ENCODE measurements around the gene GATB.

GATB gene

GRCh38 chr4:151665022-151665784, 95.6 kb downstream of the GATB start:
- DNase-seq (ENCODE audit: low read depth): no peak
- TF ChIP-seq CTCF (conservative IDR thresholded peaks at IDR 0.05; ENCODE audit: control insufficient read depth, insufficient read depth, low read depth, low read length): no peak
- H3K4me3 ChIP-seq (ENCODE audit: control insufficient read depth, low read depth, low read length): no peak overlapping the region

GRCh38 chr4:151664289-151664688, 96.5 kb downstream of the GATB start:
- TF ChIP-seq CTCF (conservative IDR thresholded peaks at IDR 0.05; ENCODE audit: control insufficient read depth, insufficient read depth, low read depth, low read length): no peak
- no peak for DNase-seq (ENCODE audit: low read depth)
- no peak overlapping the region for H3K4me3 ChIP-seq (ENCODE audit: control insufficient read depth, low read depth, low read length)

GRCh38 chr4:151663109-151663508, 97.7 kb downstream of the GATB start:
- DNase-seq (ENCODE audit: low read depth): no peak
- no peak for TF ChIP-seq CTCF (conservative IDR thresholded peaks at IDR 0.05; ENCODE audit: control insufficient read depth, insufficient read depth, low read depth, low read length)
- no peak overlapping the region for H3K4me3 ChIP-seq (ENCODE audit: control insufficient read depth, low read depth, low read length)

- TF ChIP-seq CTCF (conservative IDR thresholded peaks at IDR 0.05; ENCODE audit: control insufficient read depth, insufficient read depth, low read depth, low read length): no peak
- no peak overlapping the region for H3K4me3 ChIP-seq (ENCODE audit: control insufficient read depth, low read depth, low read length)
- DNase-seq (ENCODE audit: low read depth): no peak
These were observed 98.9 kb downstream of the GATB start for GRCh38 chr4:151661873-151662272.

GRCh38 chr4:151660676-151661075, 100.1 kb downstream of the GATB start:
- TF ChIP-seq CTCF (conservative IDR thresholded peaks at IDR 0.05; ENCODE audit: control insufficient read depth, insufficient read depth, low read depth, low read length): no peak
- DNase-seq (ENCODE audit: low read depth): no peak
- no peak overlapping the region for H3K4me3 ChIP-seq (ENCODE audit: control insufficient read depth, low read depth, low read length)

- H3K4me3 ChIP-seq (ENCODE audit: control insufficient read depth, low read depth, low read length): no peak overlapping the region
- DNase-seq (ENCODE audit: low read depth): peak; percentile 14
- TF ChIP-seq CTCF (conservative IDR thresholded peaks at IDR 0.05; ENCODE audit: control insufficient read depth, insufficient read depth, low read depth, low read length): no peak
These were observed 101.0 kb downstream of the GATB start for GRCh38 chr4:151659601-151660364.

Measured in fibroblast of mammary gland (primary cell).